Tibial nerve (tissue), 4 donors: ENCODE measurements around the gene ZNF3.

Source experiments
- EP300 ChIP-seq, 2 donors: sonication (generic); formaldehyde crosslinking; IDR thresholded peaks; one replicate each; pipeline ENCODE4 v1.6.1; 2017; ENCODE audit warnings: antibody characterized with exemption in 2 of 2, mild to moderate bottlenecking in 1 of 2
- POLR2A ChIP-seq, 2 donors: fragments of 450-650 bp; IDR thresholded peaks; one replicate each; pipeline ENCODE4 v1.6.1; 2017; ENCODE audit warnings: antibody characterized with exemption in 2 of 2, mild to moderate bottlenecking in 2 of 2, moderate library complexity in 2 of 2
- TF ChIP-seq, protein P1 (sequence below), 5 experiments: fragments of 200-600 bp in 3 of 5; fragments of 450-650 bp in 2 of 5; sonication (generic) in 3 of 5; IDR thresholded peaks; one replicate each; pipeline ENCODE4 v1.5.1; 2016 to 2019; ENCODE audit warnings: antibody characterized with exemption in 5 of 5, mild to moderate bottlenecking in 3 of 5, moderate library complexity in 2 of 5

DNA sequence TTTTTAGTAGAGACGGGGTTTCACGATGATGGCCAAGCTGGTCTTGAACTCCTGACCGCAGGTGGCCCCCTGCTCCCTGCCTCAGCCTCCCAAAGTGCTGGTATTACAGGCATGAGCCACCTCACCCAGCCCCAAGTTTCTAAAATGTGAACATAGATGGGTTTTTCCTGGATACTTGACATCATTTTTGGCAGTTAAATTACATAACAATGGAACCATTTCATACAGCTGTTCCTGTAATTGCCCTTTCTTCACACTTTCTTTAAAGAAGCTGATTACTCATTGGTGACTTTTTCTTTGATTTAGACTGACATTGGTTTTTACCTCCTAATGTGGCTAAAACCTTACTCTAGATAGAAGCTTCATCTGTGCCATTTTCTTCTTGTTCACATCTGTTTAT, 60.2 kb downstream of the ZNF3 start:
- TF ChIP-seq, protein P1, sequence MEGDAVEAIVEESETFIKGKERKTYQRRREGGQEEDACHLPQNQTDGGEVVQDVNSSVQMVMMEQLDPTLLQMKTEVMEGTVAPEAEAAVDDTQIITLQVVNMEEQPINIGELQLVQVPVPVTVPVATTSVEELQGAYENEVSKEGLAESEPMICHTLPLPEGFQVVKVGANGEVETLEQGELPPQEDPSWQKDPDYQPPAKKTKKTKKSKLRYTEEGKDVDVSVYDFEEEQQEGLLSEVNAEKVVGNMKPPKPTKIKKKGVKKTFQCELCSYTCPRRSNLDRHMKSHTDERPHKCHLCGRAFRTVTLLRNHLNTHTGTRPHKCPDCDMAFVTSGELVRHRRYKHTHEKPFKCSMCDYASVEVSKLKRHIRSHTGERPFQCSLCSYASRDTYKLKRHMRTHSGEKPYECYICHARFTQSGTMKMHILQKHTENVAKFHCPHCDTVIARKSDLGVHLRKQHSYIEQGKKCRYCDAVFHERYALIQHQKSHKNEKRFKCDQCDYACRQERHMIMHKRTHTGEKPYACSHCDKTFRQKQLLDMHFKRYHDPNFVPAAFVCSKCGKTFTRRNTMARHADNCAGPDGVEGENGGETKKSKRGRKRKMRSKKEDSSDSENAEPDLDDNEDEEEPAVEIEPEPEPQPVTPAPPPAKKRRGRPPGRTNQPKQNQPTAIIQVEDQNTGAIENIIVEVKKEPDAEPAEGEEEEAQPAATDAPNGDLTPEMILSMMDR (IDR thresholded peaks at IDR 0.05), result no peak
- TF ChIP-seq POLR2A (IDR thresholded peaks at IDR 0.05), result no peak
- TF ChIP-seq EP300 (IDR thresholded peaks at IDR 0.05), result no peak
